MG63 (cell line): ENCODE measurements around the gene AP1G1. TPM values are rescaled to one million over a fixed set of nuclear protein-coding genes. Genes with fewer than 3 reads are reported as not detected.
"Not testable (repeated sequence)": the region's sequence is repeated elsewhere in the genome, so short reads cannot be mapped to it uniquely, and the experiment has no call there.

Experiments used
- DNase-seq: peaks from one replicate; pipeline ENCODE4 v3.0.0-alpha.2; 2020
- H3K27me3 ChIP-seq: fragments of 250-450 bp; sonication (Bioruptor Pico); 2 replicates; pipeline ENCODE4 v1.5.1; 2020; ENCODE audit warnings: mild to moderate bottlenecking, moderate library complexity
- H3K36me3 ChIP-seq: fragments of 250-450 bp; sonication (Bioruptor Pico); 2 replicates; pipeline ENCODE4 v1.5.1; 2020; ENCODE audit warnings: mild to moderate bottlenecking, moderate library complexity
- H3K4me3 ChIP-seq: fragments of 250-450 bp; sonication (Bioruptor Pico); 2 replicates; pipeline ENCODE4 v1.5.1; 2020; ENCODE audit warnings: mild to moderate bottlenecking, moderate library complexity
- H3K9me3 ChIP-seq: fragments of 250-450 bp; sonication (Bioruptor Pico); 2 replicates; pipeline ENCODE4 v1.5.1; 2020; ENCODE audit warnings: mild to moderate bottlenecking, moderate library complexity
- total RNA-seq: library from RNA; depleted of rRNA; stranded (reverse); fragments of >200 nt; shearing (Covaris generic); gene quantifications from 2 replicates; pipeline ENCODE4 v1.2.3, GENCODE V29; 2014; ENCODE audit warnings: low replicate concordance; rRNA removed

Gene AP1G1
- total RNA-seq, result 15.3 and 20.9 TPM in 2 replicates

GRCh38 chr16:71808593-71809459 lies at the start of gene AP1G1:
Gene AP1G1, minus strand, starts transcription at chr16:71808834. Its CDS starts 19,355 bp downstream, at chr16:71789479.
- Histone ChIP-seq H3K27me3 (no peaks in the 10 kb centered on the region), H3K36me3 (peaks cover 12% of the 10 kb centered on the region), H3K9me3 (no peaks in the 10 kb centered on the region), H3K4me3 (peak within 1 kb of the TSS; percentile 83)
- DNase-seq, result peak; percentile 93

- DNase-seq, result no peak
Observed at GRCh38 chr16:71855937-71856662, 47.5 kb upstream of the AP1G1 start.

GRCh38 chr16:71854369-71854948 lies 45.8 kb upstream of the AP1G1 start:
- no peaks in the 10 kb centered on the region for H3K27me3 ChIP-seq
- H3K36me3 ChIP-seq, result peaks cover 3% of the 10 kb centered on the region
- no peak overlapping the region for H3K4me3 ChIP-seq
- DNase-seq, result no peak
- no peaks in the 10 kb centered on the region for H3K9me3 ChIP-seq

More at GRCh38 chr16:71855937-71856662, 47.5 kb upstream of the AP1G1 start:
- Histone ChIP-seq H3K4me3 (no peak overlapping the region), H3K36me3 (no peaks in the 10 kb centered on the region), H3K9me3 (no peaks in the 10 kb centered on the region), H3K27me3 (no peaks in the 10 kb centered on the region)

- no peaks in the 10 kb centered on the region for H3K9me3 ChIP-seq
- no peaks in the 10 kb centered on the region for H3K27me3 ChIP-seq
- no peak for DNase-seq
- H3K36me3 ChIP-seq, result peaks cover 3% of the 10 kb centered on the region
- no peak overlapping the region for H3K4me3 ChIP-seq
Observed at GRCh38 chr16:71853413-71853812, 44.8 kb upstream of the AP1G1 start.

- H3K9me3 ChIP-seq, result no peaks in the 10 kb centered on the region
- no peak overlapping the region for H3K4me3 ChIP-seq
- H3K27me3 ChIP-seq, result no peaks in the 10 kb centered on the region
- no peak for DNase-seq
- H3K36me3 ChIP-seq, result peaks cover 8% of the 10 kb centered on the region
Observed at GRCh38 chr16:71852561-71852960, 43.9 kb upstream of the AP1G1 start.

GRCh38 chr16:71852158-71852557 lies 43.5 kb upstream of the AP1G1 start:
- H3K36me3 ChIP-seq, result peaks cover 8% of the 10 kb centered on the region
- no peaks in the 10 kb centered on the region for H3K9me3 ChIP-seq
- no peak overlapping the region for H3K4me3 ChIP-seq
- DNase-seq, result no peak
- no peaks in the 10 kb centered on the region for H3K27me3 ChIP-seq

- H3K9me3 ChIP-seq, result no peaks in the 10 kb centered on the region
- H3K4me3 ChIP-seq, result no peak overlapping the region
- peaks cover 8% of the 10 kb centered on the region for H3K36me3 ChIP-seq
- no peaks in the 10 kb centered on the region for H3K27me3 ChIP-seq
- no peak for DNase-seq
Observed at GRCh38 chr16:71851746-71852145, 43.1 kb upstream of the AP1G1 start.

- H3K27me3 ChIP-seq, result no peaks in the 10 kb centered on the region
- H3K9me3 ChIP-seq, result no peaks in the 10 kb centered on the region
- no peak overlapping the region for H3K4me3 ChIP-seq
- H3K36me3 ChIP-seq, result peaks cover 8% of the 10 kb centered on the region
- no peak for DNase-seq
Observed at GRCh38 chr16:71848622-71849021, 40.0 kb upstream of the AP1G1 start.

- H3K9me3 ChIP-seq, result no peaks in the 10 kb centered on the region
- no peak for DNase-seq
- peak overlapping the region; percentile 79 for H3K4me3 ChIP-seq
- H3K27me3 ChIP-seq, result no peaks in the 10 kb centered on the region
- peaks cover 8% of the 10 kb centered on the region for H3K36me3 ChIP-seq
Observed at GRCh38 chr16:71847096-71847495, 38.5 kb upstream of the AP1G1 start.

GRCh38 chr16:71846431-71846830 lies 37.8 kb upstream of the AP1G1 start:
- no peaks in the 10 kb centered on the region for H3K9me3 ChIP-seq
- DNase-seq, result no peak
- no peaks in the 10 kb centered on the region for H3K27me3 ChIP-seq
- peak overlapping the region; percentile 79 for H3K4me3 ChIP-seq
- peaks cover 8% of the 10 kb centered on the region for H3K36me3 ChIP-seq

- peak; percentile 87 for DNase-seq
- Histone ChIP-seq H3K4me3 (peak within 1 kb of the TSS; percentile 79), H3K9me3 (no peaks in the 10 kb centered on the region), H3K36me3 (peaks cover 8% of the 10 kb centered on the region), H3K27me3 (no peaks in the 10 kb centered on the region)
Observed at GRCh38 chr16:71845639-71846430, 37.2 kb upstream of the AP1G1 start, which contains the start of gene ATXN1L. Gene ATXN1L, plus strand, starts transcription at chr16:71845976. Its CDS starts 3,765 bp downstream, at chr16:71849741.

- no peaks in the 10 kb centered on the region for H3K9me3 ChIP-seq
- no peaks in the 10 kb centered on the region for H3K27me3 ChIP-seq
- peaks cover 5% of the 10 kb centered on the region for H3K36me3 ChIP-seq
- DNase-seq, result no peak
- H3K4me3 ChIP-seq, result no peak overlapping the region
Observed at GRCh38 chr16:71843572-71843971, 34.9 kb upstream of the AP1G1 start.

GRCh38 chr16:71840052-71840451 lies 31.4 kb upstream of the AP1G1 start:
- H3K36me3 ChIP-seq, result no peaks in the 10 kb centered on the region
- H3K4me3 ChIP-seq, result no peak overlapping the region
- no peak for DNase-seq
- no peaks in the 10 kb centered on the region for H3K9me3 ChIP-seq
- H3K27me3 ChIP-seq, result no peaks in the 10 kb centered on the region

- Histone ChIP-seq H3K27me3 (no peaks in the 10 kb centered on the region), H3K9me3 (no peaks in the 10 kb centered on the region), H3K4me3 (no peak overlapping the region), H3K36me3 (no peaks in the 10 kb centered on the region)
- DNase-seq, result no peak
Observed at GRCh38 chr16:71837150-71837549, 28.5 kb upstream of the AP1G1 start.

- no peaks in the 10 kb centered on the region for H3K36me3 ChIP-seq
- no peaks in the 10 kb centered on the region for H3K9me3 ChIP-seq
- H3K27me3 ChIP-seq, result no peaks in the 10 kb centered on the region
- DNase-seq, result no peak
- H3K4me3 ChIP-seq, result no peak overlapping the region
Observed at GRCh38 chr16:71834291-71834690, 25.7 kb upstream of the AP1G1 start.

GRCh38 chr16:71832112-71832511 lies 23.5 kb upstream of the AP1G1 start:
- H3K4me3 ChIP-seq, DNase-seq: not testable (repeated sequence)

More at GRCh38 chr16:71832112-71832511, 23.5 kb upstream of the AP1G1 start:
- not testable (repeated sequence) for H3K36me3 ChIP-seq, H3K9me3 ChIP-seq, H3K27me3 ChIP-seq
